ENCODE measurements around the gene CPTP.
A peak's percentile ranks its signal among the peaks of the same experiment; 100 is the strongest.

Gene CPTP

DNA sequence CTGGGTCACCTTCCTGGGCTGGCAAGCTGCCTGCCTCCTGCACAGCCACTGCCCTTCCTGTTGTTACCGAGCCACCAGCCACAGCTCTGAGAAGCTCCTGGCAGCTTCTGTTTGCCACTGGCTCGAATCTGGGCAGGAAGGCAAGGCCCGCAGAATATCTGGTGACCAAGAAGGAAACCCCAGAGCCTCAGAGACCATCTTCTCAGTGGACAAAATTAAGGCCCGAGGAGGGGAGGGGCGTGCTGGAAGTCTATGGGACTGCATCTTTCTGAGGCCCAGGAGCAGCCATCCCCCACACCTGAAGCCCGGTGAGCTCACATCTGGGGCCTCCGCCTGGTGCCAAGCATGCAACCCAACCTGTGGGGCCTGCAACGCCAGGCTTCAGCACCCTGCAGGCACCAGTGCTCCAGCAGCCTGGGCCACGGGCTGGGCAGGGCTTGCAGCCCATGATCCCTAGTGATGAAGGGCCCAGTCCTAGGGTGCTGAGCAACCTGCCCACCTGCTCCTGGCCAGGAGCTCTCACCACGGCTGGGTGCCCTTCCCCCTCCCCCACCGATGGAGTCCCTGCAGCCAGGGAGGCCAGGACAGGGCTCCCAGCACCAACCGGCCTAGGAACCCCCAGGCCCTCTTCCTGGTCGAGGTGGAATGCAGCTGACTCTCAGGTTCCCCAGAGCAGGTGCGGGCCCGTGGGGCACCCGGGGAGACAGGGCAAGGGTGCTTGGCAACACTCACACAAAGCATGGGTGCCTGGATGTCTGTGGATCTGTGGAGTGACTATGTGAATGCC lies 879 bp downstream of the CPTP start:
- TF ChIP-seq POLR2A (IDR thresholded peaks at IDR 0.05; ENCODE audit: extremely low read depth, insufficient read length) (no peak), MYC (IDR thresholded peaks at IDR 0.05; ENCODE audit: low read depth, low read length) (no peak)
- TF ChIP-seq, protein P1, sequence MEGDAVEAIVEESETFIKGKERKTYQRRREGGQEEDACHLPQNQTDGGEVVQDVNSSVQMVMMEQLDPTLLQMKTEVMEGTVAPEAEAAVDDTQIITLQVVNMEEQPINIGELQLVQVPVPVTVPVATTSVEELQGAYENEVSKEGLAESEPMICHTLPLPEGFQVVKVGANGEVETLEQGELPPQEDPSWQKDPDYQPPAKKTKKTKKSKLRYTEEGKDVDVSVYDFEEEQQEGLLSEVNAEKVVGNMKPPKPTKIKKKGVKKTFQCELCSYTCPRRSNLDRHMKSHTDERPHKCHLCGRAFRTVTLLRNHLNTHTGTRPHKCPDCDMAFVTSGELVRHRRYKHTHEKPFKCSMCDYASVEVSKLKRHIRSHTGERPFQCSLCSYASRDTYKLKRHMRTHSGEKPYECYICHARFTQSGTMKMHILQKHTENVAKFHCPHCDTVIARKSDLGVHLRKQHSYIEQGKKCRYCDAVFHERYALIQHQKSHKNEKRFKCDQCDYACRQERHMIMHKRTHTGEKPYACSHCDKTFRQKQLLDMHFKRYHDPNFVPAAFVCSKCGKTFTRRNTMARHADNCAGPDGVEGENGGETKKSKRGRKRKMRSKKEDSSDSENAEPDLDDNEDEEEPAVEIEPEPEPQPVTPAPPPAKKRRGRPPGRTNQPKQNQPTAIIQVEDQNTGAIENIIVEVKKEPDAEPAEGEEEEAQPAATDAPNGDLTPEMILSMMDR (IDR thresholded peaks at IDR 0.05; ENCODE audit: low read depth, low read length): no peak
- TF ChIP-seq, protein P2, sequence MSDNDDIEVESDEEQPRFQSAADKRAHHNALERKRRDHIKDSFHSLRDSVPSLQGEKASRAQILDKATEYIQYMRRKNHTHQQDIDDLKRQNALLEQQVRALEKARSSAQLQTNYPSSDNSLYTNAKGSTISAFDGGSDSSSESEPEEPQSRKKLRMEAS (IDR thresholded peaks at IDR 0.05; ENCODE audit: low read depth, low read length): no peak
- DNase-seq (ENCODE audit: low read depth): no peak

DNA sequence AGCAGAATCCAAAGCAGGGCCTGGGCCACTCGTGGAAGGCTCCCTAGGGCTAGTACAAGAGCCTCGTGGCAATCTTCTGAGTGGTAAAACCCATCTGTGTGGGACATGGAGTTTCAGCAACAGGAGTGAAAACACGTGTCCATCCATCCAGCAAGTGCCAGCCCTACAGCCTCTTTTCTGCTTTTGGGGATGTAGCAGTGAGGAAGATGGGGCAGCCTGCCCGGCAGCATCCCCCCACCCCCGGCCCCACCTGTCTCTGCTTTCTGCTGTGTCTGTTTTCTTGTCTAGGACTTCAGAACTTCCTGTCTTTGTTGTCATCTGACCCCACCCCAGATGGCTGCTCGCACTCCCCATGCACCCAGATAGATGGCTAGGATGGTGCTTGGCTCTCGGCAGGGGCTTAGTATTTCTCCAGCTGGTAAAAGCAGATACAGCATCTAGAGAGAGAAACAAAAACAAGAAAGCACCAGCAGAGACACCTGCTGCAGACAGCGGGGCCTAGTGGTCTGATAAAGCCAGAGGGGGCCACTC lies 1.5 kb downstream of the CPTP start:
- no peak for DNase-seq (ENCODE audit: low read depth)
- TF ChIP-seq, protein P1 (IDR thresholded peaks at IDR 0.05; ENCODE audit: low read depth, low read length): no peak
- TF ChIP-seq POLR2A (IDR thresholded peaks at IDR 0.05; ENCODE audit: extremely low read depth, insufficient read length): no peak
- no peak for TF ChIP-seq MYC (IDR thresholded peaks at IDR 0.05; ENCODE audit: low read depth, low read length)
- TF ChIP-seq, protein P2 (IDR thresholded peaks at IDR 0.05; ENCODE audit: low read depth, low read length): no peak
- H3K4me3 ChIP-seq (ENCODE audit: low read depth, low read length): no peak overlapping the region

More for the DNA sequence above, 879 bp downstream of the CPTP start:
- peak overlapping the region; percentile 71 for H3K4me3 ChIP-seq (ENCODE audit: low read depth, low read length)

DNA sequence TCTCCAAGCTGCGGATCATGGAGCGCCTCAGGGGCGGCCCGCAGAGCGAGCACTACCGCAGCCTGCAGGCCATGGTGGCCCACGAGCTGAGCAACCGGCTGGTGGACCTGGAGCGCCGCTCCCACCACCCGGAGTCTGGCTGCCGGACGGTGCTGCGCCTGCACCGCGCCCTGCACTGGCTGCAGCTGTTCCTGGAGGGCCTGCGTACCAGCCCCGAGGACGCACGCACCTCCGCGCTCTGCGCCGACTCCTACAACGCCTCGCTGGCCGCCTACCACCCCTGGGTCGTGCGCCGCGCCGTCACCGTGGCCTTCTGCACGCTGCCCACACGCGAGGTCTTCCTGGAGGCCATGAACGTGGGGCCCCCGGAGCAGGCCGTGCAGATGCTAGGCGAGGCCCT lies 2.7 kb downstream of the CPTP start:
- H3K4me3 ChIP-seq (ENCODE audit: low read depth, low read length): no peak overlapping the region
- TF ChIP-seq, protein P2 (IDR thresholded peaks at IDR 0.05; ENCODE audit: low read depth, low read length): no peak
- TF ChIP-seq, protein P1 (IDR thresholded peaks at IDR 0.05; ENCODE audit: low read depth, low read length): no peak
- no peak for TF ChIP-seq POLR2A (IDR thresholded peaks at IDR 0.05; ENCODE audit: extremely low read depth, insufficient read length)
- TF ChIP-seq MYC (IDR thresholded peaks at IDR 0.05; ENCODE audit: low read depth, low read length): no peak
- no peak for DNase-seq (ENCODE audit: low read depth)

DNA sequence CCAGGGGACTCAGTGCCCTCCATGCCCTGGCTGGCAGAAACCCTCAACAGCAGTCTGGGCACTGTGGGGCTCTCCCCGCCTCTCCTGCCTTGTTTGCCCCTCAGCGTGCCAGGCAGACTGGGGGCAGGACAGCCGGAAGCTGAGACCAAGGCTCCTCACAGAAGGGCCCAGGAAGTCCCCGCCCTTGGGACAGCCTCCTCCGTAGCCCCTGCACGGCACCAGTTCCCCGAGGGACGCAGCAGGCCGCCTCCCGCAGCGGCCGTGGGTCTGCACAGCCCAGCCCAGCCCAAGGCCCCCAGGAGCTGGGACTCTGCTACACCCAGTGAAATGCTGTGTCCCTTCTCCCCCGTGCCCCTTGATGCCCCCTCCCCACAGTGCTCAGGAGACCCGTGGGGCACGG lies 3.7 kb downstream of the CPTP start:
- no peak for DNase-seq (ENCODE audit: low read depth)
- no peak overlapping the region for H3K4me3 ChIP-seq (ENCODE audit: low read depth, low read length)
- TF ChIP-seq, protein P1 (IDR thresholded peaks at IDR 0.05; ENCODE audit: low read depth, low read length): no peak
- no peak for TF ChIP-seq POLR2A (IDR thresholded peaks at IDR 0.05; ENCODE audit: extremely low read depth, insufficient read length)
- TF ChIP-seq, protein P2 (IDR thresholded peaks at IDR 0.05; ENCODE audit: low read depth, low read length): no peak
- no peak for TF ChIP-seq MYC (IDR thresholded peaks at IDR 0.05; ENCODE audit: low read depth, low read length)

DNA sequence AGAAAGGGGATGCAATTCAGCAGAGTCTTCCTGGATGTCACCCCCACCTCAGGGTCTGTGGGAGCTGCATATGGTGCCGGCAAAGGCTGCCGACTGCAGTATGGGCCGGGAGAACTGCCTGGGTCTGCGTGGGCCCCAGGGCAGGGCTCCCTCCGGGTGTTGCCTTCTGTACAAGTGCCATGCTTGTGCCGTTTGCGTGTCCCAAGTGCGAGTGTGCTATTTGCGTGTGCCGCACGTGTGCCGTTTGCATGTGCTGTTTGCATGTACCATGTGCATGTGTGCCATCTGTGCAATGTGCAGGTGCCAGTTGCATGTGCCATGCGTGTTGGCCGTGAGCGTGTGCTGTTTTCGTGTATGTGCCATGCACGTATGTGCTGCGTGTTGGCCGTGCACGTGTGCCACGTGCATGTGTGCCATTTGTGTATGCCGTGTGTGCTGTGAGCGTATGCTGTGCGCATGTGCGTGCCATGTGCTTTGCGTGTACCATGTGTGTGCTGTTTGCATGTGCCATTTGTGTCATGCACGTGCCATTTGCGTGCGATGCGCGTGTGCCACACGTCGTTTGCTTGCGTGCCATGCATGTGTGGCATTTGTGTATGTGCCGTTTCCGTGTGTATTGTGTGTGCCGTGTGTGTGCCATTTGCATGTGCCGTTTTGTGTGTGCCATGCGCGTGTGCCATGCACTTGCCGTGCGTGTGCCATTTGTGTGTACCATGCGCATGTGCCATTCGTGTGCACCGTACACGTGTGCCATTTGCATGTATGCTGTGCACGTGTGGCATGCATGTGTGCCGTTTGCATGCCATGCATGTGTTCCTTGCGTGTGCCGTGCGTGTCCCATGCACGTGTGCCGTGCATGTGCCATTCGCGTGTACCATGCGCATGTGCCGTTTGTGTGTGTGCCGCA lies 5.0 kb downstream of the CPTP start:
- no peak for DNase-seq (ENCODE audit: low read depth)

More for the DNA sequence above, 5.0 kb downstream of the CPTP start:
- no peak overlapping the region for H3K4me3 ChIP-seq (ENCODE audit: low read depth, low read length)
- TF ChIP-seq, protein P1 (IDR thresholded peaks at IDR 0.05; ENCODE audit: low read depth, low read length): no peak
- TF ChIP-seq POLR2A (IDR thresholded peaks at IDR 0.05; ENCODE audit: extremely low read depth, insufficient read length) (no peak), MYC (IDR thresholded peaks at IDR 0.05; ENCODE audit: low read depth, low read length) (no peak)
- TF ChIP-seq, protein P2 (IDR thresholded peaks at IDR 0.05; ENCODE audit: low read depth, low read length): no peak
